Activated gamma-delta T cell treated with Interleukin-2 at 50 U/mL for 16 hours (primary cell): ENCODE results near the gene MARCHF11.

ENCODE experiments used
- DNase-seq: peaks from one replicate; pipeline ENCODE4 v3.0.0-alpha.2; 2020

MARCHF11 gene

GRCh38 chr5:16179511-16179935, at the start of gene MARCHF11:
TSS of gene MARCHF11 (minus strand) at chr5:16179791. CDS start at chr5:16179575, 216 bp downstream.
- no peak for DNase-seq

GRCh38 chr5:16225927-16226326, 46.3 kb upstream of the MARCHF11 start:
- DNase-seq, result no peak

GRCh38 chr5:16192311-16192710, 12.7 kb upstream of the MARCHF11 start:
- DNase-seq, result no peak

- no peak for DNase-seq
Observed at GRCh38 chr5:16180789-16181082, 1.1 kb upstream of the MARCHF11 start.

GRCh38 chr5:16179936-16180788, 571 bp upstream of the MARCHF11 start:
- DNase-seq, result no peak

- peak; percentile 4 for DNase-seq
Observed at GRCh38 chr5:16178745-16179372, 732 bp downstream of the MARCHF11 start.

- DNase-seq, result no peak
Observed at GRCh38 chr5:16169550-16169949, 10.0 kb downstream of the MARCHF11 start.

- no peak for DNase-seq
Observed at GRCh38 chr5:16160706-16161105, 18.9 kb downstream of the MARCHF11 start.

GRCh38 chr5:16159636-16160035, 20.0 kb downstream of the MARCHF11 start:
- DNase-seq, result no peak

- no peak for DNase-seq
Observed at GRCh38 chr5:16156152-16156551, 23.4 kb downstream of the MARCHF11 start.

- DNase-seq, result no peak
Observed at GRCh38 chr5:16152601-16153568, 26.7 kb downstream of the MARCHF11 start.

- no peak for DNase-seq
Observed at GRCh38 chr5:16149621-16150020, 30.0 kb downstream of the MARCHF11 start.

GRCh38 chr5:16147179-16147900, 32.3 kb downstream of the MARCHF11 start:
- DNase-seq, result no peak

- no peak for DNase-seq
Observed at GRCh38 chr5:16144416-16144815, 35.2 kb downstream of the MARCHF11 start.

- DNase-seq, result no peak
Observed at GRCh38 chr5:16143361-16144049, 36.1 kb downstream of the MARCHF11 start.

GRCh38 chr5:16140944-16141343, 38.6 kb downstream of the MARCHF11 start:
- no peak for DNase-seq

GRCh38 chr5:16140417-16140816, 39.2 kb downstream of the MARCHF11 start:
- DNase-seq, result no peak

- no peak for DNase-seq
Observed at GRCh38 chr5:16137177-16137576, 42.4 kb downstream of the MARCHF11 start.

- DNase-seq, result no peak
Observed at GRCh38 chr5:16135506-16135905, 44.1 kb downstream of the MARCHF11 start.

- DNase-seq, result no peak
Observed at GRCh38 chr5:16135003-16135402, 44.6 kb downstream of the MARCHF11 start.

GRCh38 chr5:16134204-16134603, 45.4 kb downstream of the MARCHF11 start:
- DNase-seq, result no peak

- no peak for DNase-seq
Observed at GRCh38 chr5:16131878-16132277, 47.7 kb downstream of the MARCHF11 start.
